ENCODE results near the gene CHAT. TPM values are rescaled to one million over a fixed set of nuclear protein-coding genes. Genes with fewer than 3 reads are reported as not detected.
"Not testable (repeated sequence)": the region's sequence is repeated elsewhere in the genome, so short reads cannot be mapped to it uniquely, and the experiment has no call there.

Gene CHAT
- total RNA-seq, 4 donors from 2014 or later: not detected

- H3K27ac ChIP-seq: no peak overlapping the region
- H3K36me3 ChIP-seq: no peaks in the 10 kb centered on the region
- no peak overlapping the region for H3K4me3 ChIP-seq
- no peaks in the 10 kb centered on the region for H3K27me3 ChIP-seq
- in situ Hi-C loops (cut with MboI; ENCODE audit: low sequenced_read_pairs in 4 of 4): no loop called here
- intact Hi-C loops (cut with DNase I; ENCODE audit: low total_unique reads): no loop called here
- TF ChIP-seq CTCF (IDR thresholded peaks at IDR 0.05 in 4 of 5, conservative IDR thresholded peaks at IDR 0.05 in 1 of 5) (no peak), POLR2A (IDR thresholded peaks at IDR 0.05) (no peak)
- no peak for ATAC-seq
- H3K4me1 ChIP-seq: no peaks in the 10 kb centered on the region
- no peak for DNase-seq
- no peaks in the 10 kb centered on the region for H3K9me3 ChIP-seq
Observed at GRCh38 chr10:49666685-49667084, 52.8 kb downstream of the CHAT start.

- in situ Hi-C loops (cut with MboI; ENCODE audit: low sequenced_read_pairs in 4 of 4): no loop called here
- H3K4me1 ChIP-seq: no peaks in the 10 kb centered on the region
Observed at GRCh38 chr10:49667991-49668390, 54.2 kb downstream of the CHAT start.

GRCh38 chr10:49668684-49669083, 54.8 kb downstream of the CHAT start:
- ATAC-seq (no peak), DNase-seq (no peak)
- Histone ChIP-seq H3K4me1 (no peaks in the 10 kb centered on the region), H3K36me3 (no peaks in the 10 kb centered on the region), H3K27me3 (no peaks in the 10 kb centered on the region), H3K9me3 (no peaks in the 10 kb centered on the region), H3K4me3 (no peak overlapping the region), H3K27ac (no peak overlapping the region)
- intact Hi-C loops (cut with DNase I; ENCODE audit: low total_unique reads) (no loop called here), in situ Hi-C loops (cut with MboI; ENCODE audit: low sequenced_read_pairs in 4 of 4) (no loop called here)
- TF ChIP-seq POLR2A (IDR thresholded peaks at IDR 0.05): no peak
- no peak for TF ChIP-seq CTCF (IDR thresholded peaks at IDR 0.05 in 4 of 5, conservative IDR thresholded peaks at IDR 0.05 in 1 of 5)

More at GRCh38 chr10:49667991-49668390, 54.2 kb downstream of the CHAT start:
- no peak for ATAC-seq
- intact Hi-C loops (cut with DNase I; ENCODE audit: low total_unique reads): no loop called here
- Histone ChIP-seq H3K4me3 (no peak overlapping the region), H3K27me3 (no peaks in the 10 kb centered on the region), H3K27ac (no peak overlapping the region), H3K36me3 (no peaks in the 10 kb centered on the region), H3K9me3 (no peaks in the 10 kb centered on the region)
- TF ChIP-seq CTCF (IDR thresholded peaks at IDR 0.05 in 4 of 5, conservative IDR thresholded peaks at IDR 0.05 in 1 of 5): no peak
- no peak for TF ChIP-seq POLR2A (IDR thresholded peaks at IDR 0.05)
- no peak for DNase-seq

- H3K4me3 ChIP-seq: no peak overlapping the region
- no peak for ATAC-seq
- in situ Hi-C loops (cut with MboI; ENCODE audit: low sequenced_read_pairs in 4 of 4): no loop called here
- TF ChIP-seq POLR2A (IDR thresholded peaks at IDR 0.05) (no peak), CTCF (IDR thresholded peaks at IDR 0.05 in 4 of 5, conservative IDR thresholded peaks at IDR 0.05 in 1 of 5) (no peak)
- H3K9me3 ChIP-seq: peaks cover 0 to 11% (median 0%) of the 10 kb centered on the region in 3 donors
- no peaks in the 10 kb centered on the region for H3K4me1 ChIP-seq
- peaks cover 0 to 21% (median 8%) of the 10 kb centered on the region in 3 donors for H3K27me3 ChIP-seq
- H3K36me3 ChIP-seq: no peaks in the 10 kb centered on the region
- intact Hi-C loops (cut with DNase I; ENCODE audit: low total_unique reads): no loop called here
- H3K27ac ChIP-seq: no peak overlapping the region
- no peak for DNase-seq
Observed at GRCh38 chr10:49678827-49679479, 65.1 kb downstream of the CHAT start.

- ATAC-seq (no peak), DNase-seq (no peak)
- in situ Hi-C loops (cut with MboI; ENCODE audit: low sequenced_read_pairs in 4 of 4) (no loop called here), intact Hi-C loops (cut with DNase I; ENCODE audit: low total_unique reads) (no loop called here)
- Histone ChIP-seq H3K4me1 (no peaks in the 10 kb centered on the region), H3K36me3 (no peaks in the 10 kb centered on the region), H3K27me3 (peaks cover 0 to 21% (median 8%) of the 10 kb centered on the region in 3 donors), H3K9me3 (peaks cover 0 to 11% (median 0%) of the 10 kb centered on the region in 3 donors), H3K27ac (no peak within 1 kb of the TSS), H3K4me3 (no peak within 1 kb of the TSS)
- no peak for TF ChIP-seq POLR2A (IDR thresholded peaks at IDR 0.05)
- TF ChIP-seq CTCF (IDR thresholded peaks at IDR 0.05 in 4 of 5, conservative IDR thresholded peaks at IDR 0.05 in 1 of 5): no peak
Observed at GRCh38 chr10:49679480-49679893, 65.7 kb downstream of the CHAT start, which contains the start of gene C10orf53. Gene C10orf53 (plus strand): TSS chr10:49679651. CDS start chr10:49679698, 47 bp downstream.

- H3K27ac ChIP-seq; in situ Hi-C loops (cut with MboI; ENCODE audit: low sequenced_read_pairs in 4 of 4); intact Hi-C loops (cut with DNase I; ENCODE audit: low total_unique reads); H3K4me3 ChIP-seq; ATAC-seq; DNase-seq; H3K4me1 ChIP-seq; H3K36me3 ChIP-seq: not testable (repeated sequence)
- Histone ChIP-seq H3K27me3 (peaks cover 0 to 21% (median 8%) of the 10 kb centered on the region in 3 donors), H3K9me3 (peaks cover 0 to 11% (median 0%) of the 10 kb centered on the region in 3 donors)
Observed at GRCh38 chr10:49682449-49682848, 68.6 kb downstream of the CHAT start.

Measured in gastrocnemius medialis (tissue), 4 donors.